ENCODE measurements around the gene SKI.
"Not testable (repeated sequence)": the region's sequence is repeated elsewhere in the genome, so short reads cannot be mapped to it uniquely, and the experiment has no call there.

Gene SKI

DNA sequence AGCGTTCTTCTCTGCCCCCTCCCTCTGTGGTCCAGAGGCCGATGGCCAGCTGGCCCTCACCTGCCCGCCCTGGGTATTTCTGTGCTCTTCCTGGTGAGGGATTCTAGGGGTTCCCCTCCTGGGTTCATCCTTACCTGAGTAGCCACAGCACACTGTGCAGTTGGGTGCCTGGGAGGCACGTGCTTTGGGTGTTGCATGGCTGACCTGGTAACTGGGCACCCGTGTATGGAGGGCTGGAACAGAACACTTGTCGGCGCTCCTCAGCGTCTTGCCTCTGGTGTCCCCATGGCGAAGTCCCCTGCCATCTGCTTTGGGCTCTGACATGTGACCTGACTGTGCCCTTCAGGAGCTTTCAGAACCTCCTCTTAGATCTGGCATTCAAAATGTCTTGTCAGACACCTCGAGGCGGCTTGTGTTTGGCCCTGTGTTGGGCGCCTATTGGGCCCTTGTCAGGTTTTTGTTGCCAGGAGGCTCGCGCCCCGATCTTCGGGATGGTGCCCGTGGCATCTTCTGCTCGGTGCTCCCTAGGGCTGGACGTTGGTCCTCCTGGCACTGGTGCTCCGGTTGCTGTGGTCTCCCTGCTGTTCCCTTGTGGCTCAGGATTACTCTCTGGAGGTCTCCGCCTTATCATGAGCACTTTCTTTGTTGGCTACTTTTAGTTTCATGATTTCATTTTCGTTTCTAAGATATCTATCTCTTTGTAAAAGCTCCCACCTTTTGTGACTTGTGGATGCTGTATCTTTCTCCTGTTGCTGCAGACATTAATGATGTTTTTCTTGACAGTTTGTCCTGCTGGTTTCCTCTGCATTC lies 28.5 kb downstream of the SKI start:
- TF ChIP-seq, protein P1, sequence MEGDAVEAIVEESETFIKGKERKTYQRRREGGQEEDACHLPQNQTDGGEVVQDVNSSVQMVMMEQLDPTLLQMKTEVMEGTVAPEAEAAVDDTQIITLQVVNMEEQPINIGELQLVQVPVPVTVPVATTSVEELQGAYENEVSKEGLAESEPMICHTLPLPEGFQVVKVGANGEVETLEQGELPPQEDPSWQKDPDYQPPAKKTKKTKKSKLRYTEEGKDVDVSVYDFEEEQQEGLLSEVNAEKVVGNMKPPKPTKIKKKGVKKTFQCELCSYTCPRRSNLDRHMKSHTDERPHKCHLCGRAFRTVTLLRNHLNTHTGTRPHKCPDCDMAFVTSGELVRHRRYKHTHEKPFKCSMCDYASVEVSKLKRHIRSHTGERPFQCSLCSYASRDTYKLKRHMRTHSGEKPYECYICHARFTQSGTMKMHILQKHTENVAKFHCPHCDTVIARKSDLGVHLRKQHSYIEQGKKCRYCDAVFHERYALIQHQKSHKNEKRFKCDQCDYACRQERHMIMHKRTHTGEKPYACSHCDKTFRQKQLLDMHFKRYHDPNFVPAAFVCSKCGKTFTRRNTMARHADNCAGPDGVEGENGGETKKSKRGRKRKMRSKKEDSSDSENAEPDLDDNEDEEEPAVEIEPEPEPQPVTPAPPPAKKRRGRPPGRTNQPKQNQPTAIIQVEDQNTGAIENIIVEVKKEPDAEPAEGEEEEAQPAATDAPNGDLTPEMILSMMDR (IDR thresholded peaks at IDR 0.05; ENCODE audit: control insufficient read depth, insufficient read depth, low read depth, low read length, missing control alignments) = no peak
- no peak for DNase-seq (ENCODE audit: low read depth)
- H3K4me3 ChIP-seq (ENCODE audit: control insufficient read depth, low read depth, low read length) = no peak overlapping the region

DNA sequence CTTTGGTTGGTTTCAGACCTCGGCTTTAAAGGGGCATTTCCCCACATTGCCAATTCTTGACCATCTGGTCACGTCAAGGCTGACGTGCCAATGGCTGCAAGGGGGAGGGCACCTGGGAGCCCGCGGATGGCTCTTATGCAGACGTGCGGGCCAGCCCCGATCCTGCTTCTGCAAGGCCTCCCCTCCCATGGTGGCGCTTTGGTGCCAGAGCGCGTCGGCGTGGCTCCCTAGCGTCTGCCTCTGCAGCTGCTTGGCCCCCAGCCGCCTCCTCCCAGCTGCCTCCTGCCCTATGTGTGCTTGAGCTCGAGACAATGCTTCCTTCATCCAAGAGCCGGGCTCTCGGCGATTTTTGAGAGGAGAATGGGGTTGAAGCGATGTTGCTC lies 29.1 kb downstream of the SKI start:
- DNase-seq (ENCODE audit: low read depth) = no peak
- TF ChIP-seq, protein P1 (IDR thresholded peaks at IDR 0.05; ENCODE audit: control insufficient read depth, insufficient read depth, low read depth, low read length, missing control alignments) = no peak
- H3K4me3 ChIP-seq (ENCODE audit: control insufficient read depth, low read depth, low read length) = no peak overlapping the region

DNA sequence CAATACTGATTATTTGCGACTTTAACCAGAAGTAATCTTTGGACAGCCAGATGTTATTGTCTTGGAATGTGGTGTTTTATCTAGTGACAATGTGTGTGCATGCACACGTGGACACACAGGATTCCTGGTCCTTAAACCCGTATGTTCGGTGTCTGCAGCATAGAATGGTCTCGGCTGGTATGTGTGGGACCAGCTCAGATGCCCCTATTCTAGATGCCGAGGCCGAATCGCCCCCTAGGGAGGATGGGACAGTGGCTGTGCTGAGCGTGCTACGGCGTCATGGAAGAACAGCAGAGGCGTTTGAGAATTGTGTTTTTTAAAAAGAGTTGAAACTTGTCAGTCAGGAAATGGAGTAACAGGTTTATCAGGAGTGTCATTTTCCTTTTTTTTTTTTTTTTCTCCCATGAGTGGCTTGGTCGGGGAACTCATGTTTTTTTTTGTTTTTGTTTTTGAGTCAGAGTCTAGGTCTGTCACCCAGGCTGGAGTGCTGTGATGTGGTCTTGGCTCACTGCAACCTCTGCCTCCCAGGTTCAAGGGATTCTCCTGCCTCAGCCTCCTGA lies 30.1 kb downstream of the SKI start:
- DNase-seq (ENCODE audit: low read depth) = no peak
- no peak overlapping the region for H3K4me3 ChIP-seq (ENCODE audit: control insufficient read depth, low read depth, low read length)
- TF ChIP-seq, protein P1 (IDR thresholded peaks at IDR 0.05; ENCODE audit: control insufficient read depth, insufficient read depth, low read depth, low read length, missing control alignments) = no peak

DNA sequence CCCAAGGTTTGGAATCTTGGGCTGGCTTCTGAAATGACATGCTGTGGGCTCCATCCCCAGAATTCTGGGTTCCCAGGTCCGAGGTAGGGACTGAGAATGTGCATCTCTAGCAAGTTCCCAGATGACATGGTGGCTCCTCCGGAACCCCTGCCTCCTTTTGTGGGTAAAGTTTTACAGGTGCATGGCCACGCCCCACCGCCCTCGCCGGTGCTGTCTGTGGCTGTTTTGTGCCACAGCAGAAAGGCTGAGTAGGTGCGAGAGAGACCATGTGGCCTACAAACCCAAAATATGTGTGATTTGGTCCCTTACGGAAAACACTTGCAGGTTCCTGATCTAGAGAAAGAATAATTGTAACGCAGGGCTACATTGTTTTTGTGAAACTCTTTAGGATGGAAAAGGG lies 30.9 kb downstream of the SKI start:
- TF ChIP-seq, protein P1 (IDR thresholded peaks at IDR 0.05; ENCODE audit: control insufficient read depth, insufficient read depth, low read depth, low read length, missing control alignments) = no peak
- H3K4me3 ChIP-seq (ENCODE audit: control insufficient read depth, low read depth, low read length) = no peak overlapping the region
- DNase-seq (ENCODE audit: low read depth) = no peak

DNA sequence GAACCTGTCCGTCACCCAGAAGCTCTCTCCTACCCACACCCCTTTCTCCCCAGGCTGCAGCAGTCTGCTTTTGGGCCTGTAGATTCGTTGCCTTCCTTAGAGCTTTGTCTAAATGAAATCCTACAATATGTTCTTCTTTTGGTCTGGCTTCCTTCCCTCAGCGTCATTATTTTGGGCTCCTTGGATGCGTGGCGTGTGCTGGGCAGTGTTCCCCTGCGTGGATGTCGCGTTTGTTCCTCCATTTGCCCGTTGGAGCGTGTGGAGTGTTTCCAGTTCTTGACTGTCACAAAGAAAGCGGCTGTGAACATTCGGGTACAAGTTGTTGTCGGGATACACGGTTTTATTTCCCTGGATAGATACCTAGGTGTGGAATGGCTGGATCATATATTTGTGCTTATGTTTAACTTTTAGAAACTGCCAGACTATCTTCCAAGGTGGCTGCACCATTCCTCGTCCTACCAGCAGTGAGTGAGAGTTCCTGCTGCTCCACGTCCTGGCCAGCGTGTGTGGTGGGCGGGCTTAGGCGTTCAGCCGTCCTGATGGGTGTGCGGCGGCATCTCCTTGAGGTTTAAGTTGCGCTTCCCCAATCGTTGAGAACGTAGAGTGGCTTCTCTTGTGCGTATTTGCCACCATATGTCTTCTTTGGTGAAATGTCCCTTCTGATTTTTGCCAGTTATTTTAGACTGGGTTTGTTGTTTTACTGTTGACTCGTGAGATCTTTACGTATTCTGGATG lies 31.7 kb downstream of the SKI start:
- H3K4me3 ChIP-seq (ENCODE audit: control insufficient read depth, low read depth, low read length) = no peak overlapping the region
- DNase-seq (ENCODE audit: low read depth) = no peak
- TF ChIP-seq, protein P1 (IDR thresholded peaks at IDR 0.05; ENCODE audit: control insufficient read depth, insufficient read depth, low read depth, low read length, missing control alignments) = no peak

DNA sequence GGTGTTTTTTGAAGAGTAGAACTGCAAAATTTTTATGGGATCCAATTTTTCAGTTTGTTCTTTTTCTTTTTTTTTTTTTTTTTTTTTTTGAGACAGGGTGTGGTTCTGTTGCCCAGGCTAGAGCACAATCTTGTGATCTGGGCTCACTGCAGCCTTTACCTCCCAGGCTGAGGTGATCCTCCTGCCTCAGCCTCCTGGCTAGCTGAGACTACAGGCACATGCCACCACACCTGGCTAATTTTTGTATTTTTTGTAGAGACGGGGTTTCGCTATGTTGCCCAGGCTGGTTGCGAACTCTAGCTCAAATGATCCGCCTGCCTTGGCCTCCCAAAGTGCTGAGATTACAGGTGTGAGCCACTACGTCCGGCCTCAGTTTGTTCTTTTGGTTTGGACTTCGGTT lies 32.4 kb downstream of the SKI start:
- not testable (repeated sequence) for H3K4me3 ChIP-seq (ENCODE audit: control insufficient read depth, low read depth, low read length); DNase-seq (ENCODE audit: low read depth)

DNA sequence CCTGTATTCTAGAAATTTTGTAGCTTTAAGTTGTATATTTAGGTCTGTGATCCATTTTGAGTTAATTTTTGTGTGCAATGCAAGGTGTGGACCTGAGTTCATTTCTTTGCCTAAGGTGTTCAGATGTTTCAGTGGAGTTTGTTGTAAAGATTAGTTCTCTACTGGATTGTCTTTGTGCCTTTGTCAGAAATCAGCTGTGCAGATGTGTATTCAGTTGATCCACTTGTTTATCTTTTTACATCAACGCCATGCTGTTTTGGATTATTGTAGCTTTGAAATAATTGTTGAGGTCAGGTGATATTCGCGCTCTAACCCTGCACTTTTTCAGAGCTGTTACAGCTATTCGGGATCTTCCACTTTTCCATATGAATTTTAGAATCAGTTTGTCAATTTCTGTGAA lies 32.8 kb downstream of the SKI start:
- DNase-seq (ENCODE audit: low read depth) = no peak
- no peak overlapping the region for H3K4me3 ChIP-seq (ENCODE audit: control insufficient read depth, low read depth, low read length)
- TF ChIP-seq, protein P1 (IDR thresholded peaks at IDR 0.05; ENCODE audit: control insufficient read depth, insufficient read depth, low read depth, low read length, missing control alignments) = no peak

DNA sequence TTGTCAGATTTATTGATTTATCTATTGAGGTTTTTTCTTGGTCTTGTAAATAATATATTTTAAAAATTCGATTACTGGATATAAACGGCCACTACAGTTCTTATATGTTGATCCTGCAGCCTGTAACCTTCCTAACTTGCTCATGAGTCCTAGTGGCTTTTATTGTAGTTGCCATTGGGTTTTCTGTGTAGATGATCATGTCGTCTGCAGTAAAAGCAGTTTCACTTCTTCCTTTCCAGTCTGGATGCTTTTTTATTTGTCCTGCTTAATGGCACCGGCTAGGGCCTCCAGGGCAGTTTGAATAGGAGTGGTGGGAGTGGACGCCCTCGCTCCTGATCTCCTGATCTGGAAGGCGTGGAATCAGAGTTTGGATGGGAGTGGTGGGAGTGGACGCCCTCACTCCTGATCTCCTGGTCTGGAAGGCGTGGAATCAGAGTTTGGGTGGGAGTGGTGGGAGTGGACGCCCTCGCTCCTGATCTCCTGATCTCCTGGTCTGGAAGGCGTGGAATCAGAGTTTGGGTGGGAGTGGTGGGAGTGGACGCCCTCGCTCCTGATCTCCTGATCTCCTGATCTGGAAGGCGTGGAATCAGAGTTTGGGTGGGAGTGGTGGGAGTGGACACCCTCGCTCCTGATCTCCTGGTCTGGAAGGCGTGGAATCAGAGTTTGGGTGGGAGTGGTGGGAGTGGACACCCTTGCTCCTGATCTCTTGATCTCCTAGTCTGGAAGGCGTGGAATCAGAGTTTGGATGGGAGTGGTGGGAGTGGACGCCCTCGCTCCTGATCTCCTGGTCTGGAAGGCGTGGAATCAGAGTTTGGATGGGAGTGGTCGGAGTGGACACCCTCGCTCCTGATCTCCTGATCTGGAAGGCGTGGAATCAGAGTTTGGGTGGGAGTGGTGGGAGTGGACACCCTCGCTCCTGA lies 33.6 kb downstream of the SKI start:
- not testable (repeated sequence) for H3K4me3 ChIP-seq (ENCODE audit: control insufficient read depth, low read depth, low read length); DNase-seq (ENCODE audit: low read depth)

Data from AG09309 (cell line).